Tibial nerve (tissue), 3 donors: ENCODE results near the gene SERINC5.

Experiments
- POLR2A ChIP-seq, 2 donors: fragments of 450-650 bp; IDR thresholded peaks; one replicate each; pipeline ENCODE4 v1.6.1; 2017; ENCODE audit warnings: antibody characterized with exemption in 2 of 2, mild to moderate bottlenecking in 2 of 2, moderate library complexity in 2 of 2
- TF ChIP-seq, protein P1 (sequence below), 5 experiments: fragments of 200-600 bp in 3 of 5; fragments of 450-650 bp in 2 of 5; sonication (generic) in 3 of 5; IDR thresholded peaks; one replicate each; pipeline ENCODE4 v1.5.1; 2016 to 2019; ENCODE audit warnings: antibody characterized with exemption in 5 of 5, mild to moderate bottlenecking in 3 of 5, moderate library complexity in 2 of 5

DNA sequence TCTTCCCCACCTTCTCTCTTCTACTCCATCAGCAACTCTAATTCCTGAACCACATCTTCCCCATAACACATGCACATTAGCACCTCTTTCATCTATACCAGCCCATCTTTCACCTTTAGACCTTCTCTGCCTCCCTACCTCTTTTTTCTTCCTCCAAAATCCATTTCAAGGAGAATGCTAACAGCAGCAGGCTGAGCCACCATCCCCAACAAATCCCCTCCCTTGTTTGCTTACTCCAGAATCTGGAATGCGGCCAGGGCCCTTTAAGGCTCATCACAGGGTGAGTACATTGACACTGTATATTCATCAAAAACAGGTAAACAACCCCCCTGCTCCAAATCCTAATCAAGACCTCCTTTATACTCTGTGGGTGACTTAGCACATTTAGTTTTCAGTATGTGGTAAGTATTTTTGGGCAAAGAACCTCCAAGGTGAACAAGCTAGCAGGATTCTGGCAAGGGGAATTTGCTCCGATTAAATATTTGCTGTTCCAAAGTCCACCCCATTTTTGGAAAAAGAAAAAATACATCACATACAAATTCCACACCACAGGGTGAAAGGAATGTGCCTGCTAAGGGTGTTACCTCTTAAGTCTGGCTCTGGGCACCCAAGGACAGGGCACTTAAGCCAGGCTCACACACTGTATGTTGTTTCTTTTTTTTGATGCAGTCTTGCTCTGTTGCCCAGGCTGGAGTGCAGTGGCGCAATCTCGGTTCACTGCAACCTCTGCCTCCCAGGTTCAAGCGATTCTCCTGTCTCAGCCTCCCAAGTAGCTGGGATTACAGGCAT lies 71.4 kb downstream of the SERINC5 start:
- TF ChIP-seq POLR2A (IDR thresholded peaks at IDR 0.05), result no peak
- TF ChIP-seq, protein P1, sequence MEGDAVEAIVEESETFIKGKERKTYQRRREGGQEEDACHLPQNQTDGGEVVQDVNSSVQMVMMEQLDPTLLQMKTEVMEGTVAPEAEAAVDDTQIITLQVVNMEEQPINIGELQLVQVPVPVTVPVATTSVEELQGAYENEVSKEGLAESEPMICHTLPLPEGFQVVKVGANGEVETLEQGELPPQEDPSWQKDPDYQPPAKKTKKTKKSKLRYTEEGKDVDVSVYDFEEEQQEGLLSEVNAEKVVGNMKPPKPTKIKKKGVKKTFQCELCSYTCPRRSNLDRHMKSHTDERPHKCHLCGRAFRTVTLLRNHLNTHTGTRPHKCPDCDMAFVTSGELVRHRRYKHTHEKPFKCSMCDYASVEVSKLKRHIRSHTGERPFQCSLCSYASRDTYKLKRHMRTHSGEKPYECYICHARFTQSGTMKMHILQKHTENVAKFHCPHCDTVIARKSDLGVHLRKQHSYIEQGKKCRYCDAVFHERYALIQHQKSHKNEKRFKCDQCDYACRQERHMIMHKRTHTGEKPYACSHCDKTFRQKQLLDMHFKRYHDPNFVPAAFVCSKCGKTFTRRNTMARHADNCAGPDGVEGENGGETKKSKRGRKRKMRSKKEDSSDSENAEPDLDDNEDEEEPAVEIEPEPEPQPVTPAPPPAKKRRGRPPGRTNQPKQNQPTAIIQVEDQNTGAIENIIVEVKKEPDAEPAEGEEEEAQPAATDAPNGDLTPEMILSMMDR (IDR thresholded peaks at IDR 0.05), result no peak
